Ishikawa (cell line): ENCODE results near the gene SESTD1.

Experiments used
- CEBPB ChIP-seq: IDR thresholded peaks from 2 replicates; pipeline ENCODE4 v1.6.1; 2012
- RAD21 ChIP-seq: IDR thresholded peaks from 2 replicates; pipeline ENCODE4 v1.6.1; 2012; ENCODE audit warnings: low read depth
- TAF1 ChIP-seq: IDR thresholded peaks from 2 replicates; pipeline ENCODE4 v1.6.1; 2012; ENCODE audit warnings: low read depth, mild to moderate bottlenecking
- TF ChIP-seq, protein P1 (sequence below): IDR thresholded peaks from 2 replicates; pipeline ENCODE4 v1.6.1; 2012; ENCODE audit warnings: low read depth, mild to moderate bottlenecking

DNA sequence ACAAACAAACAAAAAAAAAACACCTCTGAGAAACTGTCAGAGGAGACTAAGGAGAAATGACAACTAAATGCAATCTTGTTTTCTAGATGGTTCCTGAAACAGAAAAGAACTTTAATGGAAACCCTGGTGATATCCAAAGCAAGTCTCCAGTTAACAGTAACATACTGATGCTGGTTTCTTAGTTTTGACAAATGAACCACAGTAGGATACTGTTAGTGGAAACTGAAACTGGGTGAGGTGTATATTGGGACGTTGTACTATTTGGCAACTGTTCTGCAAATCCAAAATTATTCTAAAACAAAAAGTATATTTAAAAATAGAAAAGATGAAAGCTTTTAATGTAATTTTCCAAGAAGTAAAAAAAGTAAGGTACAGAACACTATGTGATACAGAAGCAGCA is 11.4 kb downstream of the SESTD1 start:
- TF ChIP-seq CEBPB (no peak), RAD21 (no peak), TAF1 (no peak)
- TF ChIP-seq, protein P1, sequence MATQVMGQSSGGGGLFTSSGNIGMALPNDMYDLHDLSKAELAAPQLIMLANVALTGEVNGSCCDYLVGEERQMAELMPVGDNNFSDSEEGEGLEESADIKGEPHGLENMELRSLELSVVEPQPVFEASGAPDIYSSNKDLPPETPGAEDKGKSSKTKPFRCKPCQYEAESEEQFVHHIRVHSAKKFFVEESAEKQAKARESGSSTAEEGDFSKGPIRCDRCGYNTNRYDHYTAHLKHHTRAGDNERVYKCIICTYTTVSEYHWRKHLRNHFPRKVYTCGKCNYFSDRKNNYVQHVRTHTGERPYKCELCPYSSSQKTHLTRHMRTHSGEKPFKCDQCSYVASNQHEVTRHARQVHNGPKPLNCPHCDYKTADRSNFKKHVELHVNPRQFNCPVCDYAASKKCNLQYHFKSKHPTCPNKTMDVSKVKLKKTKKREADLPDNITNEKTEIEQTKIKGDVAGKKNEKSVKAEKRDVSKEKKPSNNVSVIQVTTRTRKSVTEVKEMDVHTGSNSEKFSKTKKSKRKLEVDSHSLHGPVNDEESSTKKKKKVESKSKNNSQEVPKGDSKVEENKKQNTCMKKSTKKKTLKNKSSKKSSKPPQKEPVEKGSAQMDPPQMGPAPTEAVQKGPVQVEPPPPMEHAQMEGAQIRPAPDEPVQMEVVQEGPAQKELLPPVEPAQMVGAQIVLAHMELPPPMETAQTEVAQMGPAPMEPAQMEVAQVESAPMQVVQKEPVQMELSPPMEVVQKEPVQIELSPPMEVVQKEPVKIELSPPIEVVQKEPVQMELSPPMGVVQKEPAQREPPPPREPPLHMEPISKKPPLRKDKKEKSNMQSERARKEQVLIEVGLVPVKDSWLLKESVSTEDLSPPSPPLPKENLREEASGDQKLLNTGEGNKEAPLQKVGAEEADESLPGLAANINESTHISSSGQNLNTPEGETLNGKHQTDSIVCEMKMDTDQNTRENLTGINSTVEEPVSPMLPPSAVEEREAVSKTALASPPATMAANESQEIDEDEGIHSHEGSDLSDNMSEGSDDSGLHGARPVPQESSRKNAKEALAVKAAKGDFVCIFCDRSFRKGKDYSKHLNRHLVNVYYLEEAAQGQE = no peak
